OCI-LY3 (cell line): ENCODE data around the gene GTF2IRD1.

ENCODE experiments used
- H2AFZ ChIP-seq: fragments of 200-600, 300-600 bp; shearing (Covaris generic); 2 replicates; pipeline ENCODE4 v1.6.0; 2014; ENCODE audit warnings: antibody characterized with exemption, low read depth, low read length
- H3K27ac ChIP-seq: fragments of 200-600, 300-600 bp; sonication (generic); 2 replicates; pipeline ENCODE4 v1.5.1; 2014; ENCODE audit warnings: mild to moderate bottlenecking, low read length, moderate library complexity, mixed read lengths
- H3K27me3 ChIP-seq: fragments of 200-600, 300-600 bp; sonication (generic); 2 replicates; pipeline ENCODE4 v1.6.1; 2014; ENCODE audit warnings: low read depth, low read length, mixed read lengths
- H3K36me3 ChIP-seq: fragments of 200-600, 300-600 bp; sonication (generic); replicated peaks from 2 replicates; pipeline ENCODE3; 2014; ENCODE audit warnings: low read depth, low read length, mixed read lengths
- H3K4me1 ChIP-seq: fragments of 300-600, 200-600 bp; sonication (generic); 2 replicates; pipeline ENCODE4 v1.6.1; 2014; ENCODE audit warnings: low read length, mixed read lengths
- H3K4me2 ChIP-seq: fragments of 200-600, 300-600 bp; sonication (generic); 2 replicates; pipeline ENCODE4 v1.6.1; 2014; ENCODE audit warnings: low read length, mixed read lengths
- H3K4me3 ChIP-seq: fragments of 300-600, 200-600 bp; sonication (generic); 2 replicates; pipeline ENCODE4 v1.5.1; 2014; ENCODE audit warnings: antibody characterized with exemption, mild to moderate bottlenecking, low read length, moderate library complexity
- H3K79me2 ChIP-seq: fragments of 300-600, 200-600 bp; shearing (Covaris generic); 2 replicates; pipeline ENCODE4 v1.6.1; 2014; ENCODE audit warnings: mild to moderate bottlenecking, low read length, mixed read lengths
- H3K9ac ChIP-seq: fragments of 300-600, 200-600 bp; shearing (Covaris generic); 2 replicates; pipeline ENCODE4 v1.6.0; 2014; ENCODE audit warnings: mild to moderate bottlenecking, low read length, moderate library complexity
- H3K9me3 ChIP-seq: fragments of 200-600, 300-600 bp; shearing (Covaris generic); 2 replicates; pipeline ENCODE4 v1.6.1; 2014; ENCODE audit warnings: low read length, mixed read lengths; ENCODE audit not compliant: insufficient read depth
- H4K20me1 ChIP-seq: fragments of 200-600, 300-600 bp; sonication (generic); 2 replicates; pipeline ENCODE4 v1.6.1; 2016; ENCODE audit warnings: low read length, mixed read lengths; ENCODE audit not compliant: insufficient read depth
- EZH2phosphoT487 ChIP-seq: fragments of 200-600 bp; shearing (Covaris generic); IDR thresholded peaks from 2 replicates; pipeline ENCODE4 v1.6.1; 2018; ENCODE audit warnings: antibody characterized with exemption, mixed run types, low read depth
- TF ChIP-seq, protein P1 (sequence below): fragments of 200-600, 300-600 bp; sonication (generic); IDR thresholded peaks from 2 replicates; pipeline ENCODE4 v1.5.1; 2014; ENCODE audit warnings: antibody characterized with exemption, low read length, low read depth

The GTF2IRD1 gene

DNA sequence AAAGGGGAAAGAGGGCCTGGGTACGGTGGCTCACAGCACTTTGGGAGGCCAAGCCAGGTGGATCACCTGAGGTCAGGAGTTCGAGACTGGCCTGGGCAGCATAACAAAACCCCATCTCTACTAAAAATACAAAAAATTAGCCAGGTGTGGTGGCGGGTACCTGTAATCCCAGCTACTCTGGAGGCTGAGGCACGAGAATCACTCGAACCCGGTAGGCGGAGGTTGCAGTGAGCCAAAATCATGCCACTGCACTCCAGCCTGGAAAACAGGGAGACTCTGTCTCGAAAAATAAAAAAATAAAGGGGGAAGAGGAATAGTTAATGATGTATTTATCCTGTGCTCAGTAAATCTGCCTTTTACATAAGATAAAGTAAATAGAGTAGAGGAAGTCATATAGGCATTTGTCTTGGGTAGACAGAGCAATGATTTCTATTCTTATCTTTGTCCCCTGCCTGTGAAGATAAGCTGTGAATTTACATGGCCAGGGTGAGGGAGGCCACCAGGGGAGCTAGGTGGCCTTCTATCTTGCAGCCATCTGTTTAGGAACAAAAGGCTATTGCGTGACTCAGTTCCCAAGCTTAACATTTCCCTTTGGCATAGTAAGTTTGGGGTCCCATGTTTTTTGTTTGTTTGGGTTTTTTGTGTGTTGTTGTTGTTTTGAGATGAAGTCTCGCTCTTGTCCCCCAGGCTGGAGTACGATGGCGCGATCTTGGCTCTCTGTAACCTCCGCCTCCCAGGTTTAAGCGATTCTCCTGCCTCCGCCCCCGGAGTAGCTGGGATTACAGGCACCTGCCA is 130.7 kb downstream of the GTF2IRD1 start:
- Histone ChIP-seq H3K4me1 (peaks cover 8% of the 10 kb centered on the region), H4K20me1 (no peaks in the 10 kb centered on the region), H3K4me3 (no peak overlapping the region), H3K36me3 (no peaks in the 10 kb centered on the region), H3K27me3 (no peaks in the 10 kb centered on the region), H3K4me2 (no peak overlapping the region), H2AFZ (no peak overlapping the region), H3K27ac (no peak overlapping the region), H3K9ac (no peak overlapping the region), H3K79me2 (no peaks in the 10 kb centered on the region), H3K9me3 (no peaks in the 10 kb centered on the region)
- TF ChIP-seq EZH2phosphoT487 = no peak
- TF ChIP-seq, protein P1, sequence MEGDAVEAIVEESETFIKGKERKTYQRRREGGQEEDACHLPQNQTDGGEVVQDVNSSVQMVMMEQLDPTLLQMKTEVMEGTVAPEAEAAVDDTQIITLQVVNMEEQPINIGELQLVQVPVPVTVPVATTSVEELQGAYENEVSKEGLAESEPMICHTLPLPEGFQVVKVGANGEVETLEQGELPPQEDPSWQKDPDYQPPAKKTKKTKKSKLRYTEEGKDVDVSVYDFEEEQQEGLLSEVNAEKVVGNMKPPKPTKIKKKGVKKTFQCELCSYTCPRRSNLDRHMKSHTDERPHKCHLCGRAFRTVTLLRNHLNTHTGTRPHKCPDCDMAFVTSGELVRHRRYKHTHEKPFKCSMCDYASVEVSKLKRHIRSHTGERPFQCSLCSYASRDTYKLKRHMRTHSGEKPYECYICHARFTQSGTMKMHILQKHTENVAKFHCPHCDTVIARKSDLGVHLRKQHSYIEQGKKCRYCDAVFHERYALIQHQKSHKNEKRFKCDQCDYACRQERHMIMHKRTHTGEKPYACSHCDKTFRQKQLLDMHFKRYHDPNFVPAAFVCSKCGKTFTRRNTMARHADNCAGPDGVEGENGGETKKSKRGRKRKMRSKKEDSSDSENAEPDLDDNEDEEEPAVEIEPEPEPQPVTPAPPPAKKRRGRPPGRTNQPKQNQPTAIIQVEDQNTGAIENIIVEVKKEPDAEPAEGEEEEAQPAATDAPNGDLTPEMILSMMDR = no peak

DNA sequence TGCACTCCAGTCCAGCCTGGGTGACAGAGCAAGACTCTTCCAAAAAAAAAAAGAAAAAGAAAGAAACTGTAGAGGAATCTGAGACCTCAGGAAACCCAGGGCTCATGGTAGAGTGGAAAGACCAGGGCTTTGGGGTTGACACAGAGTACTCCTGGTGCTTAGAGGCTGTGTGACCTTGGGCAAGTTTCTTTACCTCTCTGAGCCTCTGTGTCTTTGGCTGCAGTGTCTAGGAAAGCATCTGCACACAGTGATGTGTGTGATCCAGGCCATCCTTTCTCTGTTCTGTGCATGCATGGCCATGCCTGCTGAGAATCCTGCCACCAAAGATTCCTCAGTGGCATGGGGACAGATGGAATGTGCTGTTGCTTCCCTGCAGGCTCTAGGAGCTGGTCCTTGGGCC is 132.1 kb downstream of the GTF2IRD1 start:
- no peaks in the 10 kb centered on the region for H3K27me3 ChIP-seq
- H2AFZ ChIP-seq = no peak overlapping the region
- peaks cover 8% of the 10 kb centered on the region for H3K4me1 ChIP-seq
- no peaks in the 10 kb centered on the region for H3K9me3 ChIP-seq
- H3K27ac ChIP-seq = no peak overlapping the region
- no peak overlapping the region for H3K4me2 ChIP-seq
- TF ChIP-seq EZH2phosphoT487 = no peak
- TF ChIP-seq, protein P1 = no peak
- no peaks in the 10 kb centered on the region for H4K20me1 ChIP-seq
- no peak overlapping the region for H3K4me3 ChIP-seq
- no peaks in the 10 kb centered on the region for H3K36me3 ChIP-seq
- no peak overlapping the region for H3K9ac ChIP-seq
- no peaks in the 10 kb centered on the region for H3K79me2 ChIP-seq

DNA sequence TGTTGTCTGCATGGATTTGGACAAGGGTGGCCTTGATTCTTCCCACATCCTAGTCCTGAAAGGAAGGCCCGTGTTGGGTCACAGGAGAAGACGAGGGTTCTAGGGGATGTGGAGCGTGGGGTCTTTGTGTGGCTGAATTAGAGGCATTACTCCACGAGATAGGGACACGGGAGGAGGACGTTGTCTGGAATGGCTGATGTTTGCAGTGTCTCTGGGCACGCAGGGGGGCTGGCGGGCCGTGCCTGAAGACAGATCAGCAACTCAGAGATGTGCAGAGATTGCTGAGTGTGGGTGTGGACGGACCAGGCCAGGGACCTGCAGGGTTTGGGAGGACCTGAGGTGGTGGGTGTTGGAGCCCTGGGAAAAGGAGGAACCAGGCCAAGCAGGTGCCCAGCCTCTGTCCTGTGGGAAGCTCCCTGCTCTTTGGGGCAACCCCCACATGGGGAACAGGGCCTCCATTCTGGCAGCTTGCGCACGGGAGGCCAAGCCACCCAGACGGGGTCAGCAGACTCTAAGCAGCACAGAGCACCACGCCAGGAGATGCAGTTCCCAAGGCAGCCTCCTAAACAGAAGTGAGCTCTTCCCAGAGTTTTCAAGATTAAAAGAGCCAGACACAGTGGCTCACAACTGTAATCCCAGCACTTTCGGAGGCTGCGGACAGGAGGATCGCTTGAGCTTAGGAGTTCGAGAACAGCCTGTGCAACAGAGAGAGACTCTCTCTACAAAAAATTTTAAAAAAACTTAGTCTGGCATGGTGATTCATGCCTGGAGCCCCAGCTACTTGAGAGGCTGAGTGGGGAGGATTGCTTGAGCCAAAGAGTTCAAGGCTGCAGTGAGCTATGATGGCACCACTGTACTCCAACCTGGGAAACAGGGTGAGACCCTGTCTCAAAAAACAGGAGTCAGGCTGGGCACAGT is 132.8 kb downstream of the GTF2IRD1 start:
- Histone ChIP-seq H3K9ac (no peak overlapping the region), H3K4me1 (peaks cover 8% of the 10 kb centered on the region), H3K9me3 (no peaks in the 10 kb centered on the region), H3K79me2 (no peaks in the 10 kb centered on the region), H3K4me2 (no peak overlapping the region), H3K27me3 (no peaks in the 10 kb centered on the region), H2AFZ (no peak overlapping the region), H3K27ac (no peak overlapping the region), H3K36me3 (no peaks in the 10 kb centered on the region), H4K20me1 (no peaks in the 10 kb centered on the region), H3K4me3 (no peak overlapping the region)
- TF ChIP-seq, protein P1 = no peak
- no peak for TF ChIP-seq EZH2phosphoT487
